ENCODE results near the gene EYA3.

EYA3 gene

GRCh38 chr1:28112388-28113241 lies 24.2 kb upstream of the EYA3 start:
- no peak for FAIRE-seq

- FAIRE-seq = no peak
Observed at GRCh38 chr1:28111157-28111556, 22.7 kb upstream of the EYA3 start.

GRCh38 chr1:28110555-28110954 lies 22.1 kb upstream of the EYA3 start:
- FAIRE-seq = no peak

GRCh38 chr1:28109639-28110038 lies 21.2 kb upstream of the EYA3 start:
- no peak for FAIRE-seq

GRCh38 chr1:28108001-28108400 lies 19.6 kb upstream of the EYA3 start:
- FAIRE-seq = no peak

- FAIRE-seq = no peak
Observed at GRCh38 chr1:28104866-28105467, 16.6 kb upstream of the EYA3 start.

- no peak for FAIRE-seq
Observed at GRCh38 chr1:28102189-28102588, 13.8 kb upstream of the EYA3 start.

- no peak for FAIRE-seq
Observed at GRCh38 chr1:28099050-28099769, 10.8 kb upstream of the EYA3 start.

- no peak for FAIRE-seq
Observed at GRCh38 chr1:28097100-28097472, 8.7 kb upstream of the EYA3 start.

GRCh38 chr1:28096210-28097099 lies 8.0 kb upstream of the EYA3 start:
- no peak for FAIRE-seq

GRCh38 chr1:28091043-28091781 lies 2.8 kb upstream of the EYA3 start:
- FAIRE-seq = no peak

GRCh38 chr1:28087614-28088167 lies 719 bp downstream of the EYA3 start:
- FAIRE-seq = no peak

GRCh38 chr1:28086651-28087050 lies 1.8 kb downstream of the EYA3 start:
- FAIRE-seq = no peak

GRCh38 chr1:28085129-28085528 lies 3.3 kb downstream of the EYA3 start:
- no peak for FAIRE-seq

- no peak for FAIRE-seq
Observed at GRCh38 chr1:28083876-28084275, 4.5 kb downstream of the EYA3 start.

GRCh38 chr1:28078680-28079626 lies 9.5 kb downstream of the EYA3 start:
- no peak for FAIRE-seq

- FAIRE-seq = no peak
Observed at GRCh38 chr1:28078262-28078661, 10.1 kb downstream of the EYA3 start.

GRCh38 chr1:28074892-28075511 lies 13.4 kb downstream of the EYA3 start:
- no peak for FAIRE-seq

- no peak for FAIRE-seq
Observed at GRCh38 chr1:28073867-28074266, 14.5 kb downstream of the EYA3 start.

- FAIRE-seq = no peak
Observed at GRCh38 chr1:28071813-28072212, 16.6 kb downstream of the EYA3 start.

Data from islet of Langerhans (tissue), 1 donor.